HEK293 (cell line): ENCODE results near the gene BCKDHB.

Experiments used
- ZNF114 ChIP-seq: fragments of 450-650 bp; formaldehyde crosslinking; IDR thresholded peaks from 2 replicates; pipeline ENCODE4 v1.5.0; 2017; ENCODE audit warnings: missing biosample characterization, missing genetic modification characterization
- ZNF549 ChIP-seq: fragments of 450-650 bp; IDR thresholded peaks from 2 replicates; pipeline ENCODE4 v1.5.1; 2018; ENCODE audit warnings: missing biosample characterization, missing genetic modification characterization, mild to moderate bottlenecking, inconsistent platforms, moderate library complexity
- TF ChIP-seq, protein P1 (sequence below): fragments of 450-650 bp; formaldehyde crosslinking; IDR thresholded peaks from 2 replicates; pipeline ENCODE4 v1.5.1; 2016; ENCODE audit warnings: missing biosample characterization, missing genetic modification characterization
- TF ChIP-seq, protein P2 (sequence below): fragments of 450-650 bp; formaldehyde crosslinking; IDR thresholded peaks from 2 replicates; pipeline ENCODE4 v1.5.1; 2016; ENCODE audit warnings: missing biosample characterization, missing genetic modification characterization

GRCh38 chr6:80254716-80255115, 148.2 kb downstream of the BCKDHB start:
- TF ChIP-seq, protein P1, sequence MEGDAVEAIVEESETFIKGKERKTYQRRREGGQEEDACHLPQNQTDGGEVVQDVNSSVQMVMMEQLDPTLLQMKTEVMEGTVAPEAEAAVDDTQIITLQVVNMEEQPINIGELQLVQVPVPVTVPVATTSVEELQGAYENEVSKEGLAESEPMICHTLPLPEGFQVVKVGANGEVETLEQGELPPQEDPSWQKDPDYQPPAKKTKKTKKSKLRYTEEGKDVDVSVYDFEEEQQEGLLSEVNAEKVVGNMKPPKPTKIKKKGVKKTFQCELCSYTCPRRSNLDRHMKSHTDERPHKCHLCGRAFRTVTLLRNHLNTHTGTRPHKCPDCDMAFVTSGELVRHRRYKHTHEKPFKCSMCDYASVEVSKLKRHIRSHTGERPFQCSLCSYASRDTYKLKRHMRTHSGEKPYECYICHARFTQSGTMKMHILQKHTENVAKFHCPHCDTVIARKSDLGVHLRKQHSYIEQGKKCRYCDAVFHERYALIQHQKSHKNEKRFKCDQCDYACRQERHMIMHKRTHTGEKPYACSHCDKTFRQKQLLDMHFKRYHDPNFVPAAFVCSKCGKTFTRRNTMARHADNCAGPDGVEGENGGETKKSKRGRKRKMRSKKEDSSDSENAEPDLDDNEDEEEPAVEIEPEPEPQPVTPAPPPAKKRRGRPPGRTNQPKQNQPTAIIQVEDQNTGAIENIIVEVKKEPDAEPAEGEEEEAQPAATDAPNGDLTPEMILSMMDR (tag by site-specific recombination), result no peak
- TF ChIP-seq ZNF114 (tag by site-specific recombination) (no peak), ZNF549 (tag by site-specific recombination) (no peak)
- TF ChIP-seq, protein P2, sequence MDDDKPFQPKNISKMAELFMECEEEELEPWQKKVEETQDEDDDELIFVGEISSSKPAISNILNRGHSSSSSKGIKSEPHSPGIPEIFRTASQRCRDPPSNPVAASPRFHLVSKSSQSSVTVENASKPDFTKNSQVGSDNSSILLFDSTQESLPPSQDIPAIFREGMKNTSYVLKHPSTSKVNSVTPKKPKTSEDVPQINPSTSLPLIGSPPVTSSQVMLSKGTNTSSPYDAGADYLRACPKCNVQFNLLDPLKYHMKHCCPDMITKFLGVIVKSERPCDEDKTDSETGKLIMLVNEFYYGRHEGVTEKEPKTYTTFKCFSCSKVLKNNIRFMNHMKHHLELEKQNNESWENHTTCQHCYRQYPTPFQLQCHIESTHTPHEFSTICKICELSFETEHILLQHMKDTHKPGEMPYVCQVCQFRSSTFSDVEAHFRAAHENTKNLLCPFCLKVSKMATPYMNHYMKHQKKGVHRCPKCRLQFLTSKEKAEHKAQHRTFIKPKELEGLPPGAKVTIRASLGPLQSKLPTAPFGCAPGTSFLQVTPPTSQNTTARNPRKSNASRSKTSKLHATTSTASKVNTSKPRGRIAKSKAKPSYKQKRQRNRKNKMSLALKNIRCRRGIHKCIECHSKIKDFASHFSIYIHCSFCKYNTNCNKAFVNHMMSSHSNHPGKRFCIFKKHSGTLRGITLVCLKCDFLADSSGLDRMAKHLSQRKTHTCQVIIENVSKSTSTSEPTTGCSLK (tag by site-specific recombination), result no peak
